SK-N-SH treated with all-trans-retinoic acid at 6 μM for 48 hours (cell line): Measurements from ENCODE around the gene KLF3.

Source experiments
- ATAC-seq: fragments of 200-7000 bp; cut with Tn5 transposase; 3 replicates; pipeline ENCODE4 v1.9.1; 2020; ENCODE audit warnings: mild to moderate bottlenecking, moderate library complexity
- ARNTL ChIP-seq: fragments of 450-650 bp; formaldehyde crosslinking; IDR thresholded peaks from 2 replicates; pipeline ENCODE4 v1.5.0; 2020; ENCODE audit warnings: low read depth, mild to moderate bottlenecking, moderate library complexity, borderline replicate concordance
- BACH2 ChIP-seq: fragments of 250-450 bp; sonication (Bioruptor Pico); IDR thresholded peaks from 2 replicates; pipeline ENCODE4 v1.9.0; 2021; ENCODE audit warnings: mild to moderate bottlenecking, borderline replicate concordance
- CREB5 ChIP-seq: fragments of 250-450 bp; sonication (Bioruptor Pico); IDR thresholded peaks from 2 replicates; pipeline ENCODE4 v1.5.1; 2020; ENCODE audit warnings: low read depth, mild to moderate bottlenecking, moderate library complexity
- CSDC2 ChIP-seq: fragments of 250-450 bp; sonication (Bioruptor Pico); IDR thresholded peaks from 2 replicates; pipeline ENCODE4 v1.5.0; 2020; ENCODE audit warnings: mild to moderate bottlenecking, moderate library complexity
- ESRRG ChIP-seq: fragments of 250-450 bp; sonication (Bioruptor Pico); IDR thresholded peaks from 2 replicates; pipeline ENCODE4 v1.6.1; 2021; ENCODE audit warnings: mild to moderate bottlenecking
- GLIS3 ChIP-seq: fragments of 250-450 bp; sonication (Bioruptor Pico); IDR thresholded peaks from 2 replicates; pipeline ENCODE4 v1.5.0; 2020; ENCODE audit warnings: mild to moderate bottlenecking, moderate library complexity
- ISL1 ChIP-seq: fragments of 250-450 bp; sonication (Bioruptor Pico); IDR thresholded peaks from 2 replicates; pipeline ENCODE4 v2.1.2; 2022; ENCODE audit warnings: mild to moderate bottlenecking, moderate library complexity
- OSR1 ChIP-seq: fragments of 250-450 bp; sonication (Bioruptor Pico); IDR thresholded peaks from 2 replicates; pipeline ENCODE4 v1.8.0; 2022; ENCODE audit warnings: moderate library complexity, mild to moderate bottlenecking, inconsistent platforms
- POU6F1 ChIP-seq: fragments of 250-450 bp; sonication (Bioruptor Pico); IDR thresholded peaks from 2 replicates; pipeline ENCODE4 v1.8.0; 2021; ENCODE audit warnings: low read depth, mild to moderate bottlenecking, moderate library complexity, borderline replicate concordance
- PPARA ChIP-seq: fragments of 250-450 bp; sonication (Bioruptor Pico); IDR thresholded peaks from 2 replicates; pipeline ENCODE4 v1.5.0; 2020; ENCODE audit warnings: mild to moderate bottlenecking, borderline replicate concordance
- RARB ChIP-seq: fragments of 250-450 bp; sonication (Bioruptor Pico); IDR thresholded peaks from 2 replicates; pipeline ENCODE4 v1.8.0; 2021; ENCODE audit warnings: mild to moderate bottlenecking, moderate library complexity
- SNAI2 ChIP-seq: fragments of 250-450 bp; sonication (Bioruptor Pico); IDR thresholded peaks from 2 replicates; pipeline ENCODE4 v1.5.0; 2020; ENCODE audit warnings: mild to moderate bottlenecking, moderate library complexity
- TCF4 ChIP-seq: fragments of 250-450 bp; sonication (Bioruptor Pico); IDR thresholded peaks from 2 replicates; pipeline ENCODE4 v1.8.0; 2021; ENCODE audit warnings: mild to moderate bottlenecking, moderate library complexity, borderline replicate concordance
- TOX ChIP-seq: fragments of 250-450 bp; sonication (Bioruptor Pico); IDR thresholded peaks from 2 replicates; pipeline ENCODE4 v1.8.0; 2021; ENCODE audit warnings: mild to moderate bottlenecking, moderate library complexity, borderline replicate concordance
- TSHZ2 ChIP-seq: fragments of 250-450 bp; sonication (Bioruptor Pico); IDR thresholded peaks from 2 replicates; pipeline ENCODE4 v1.5.0; 2020; ENCODE audit warnings: mild to moderate bottlenecking, moderate library complexity
- ZC3H10 ChIP-seq: fragments of 250-450 bp; sonication (Bioruptor Pico); IDR thresholded peaks from 2 replicates; pipeline ENCODE4 v1.5.1; 2021; ENCODE audit warnings: mild to moderate bottlenecking, moderate library complexity
- ZFP3 ChIP-seq: fragments of 250-450 bp; sonication (Bioruptor Pico); IDR thresholded peaks from 2 replicates; pipeline ENCODE4 v1.5.0; 2020; ENCODE audit warnings: mild to moderate bottlenecking, moderate library complexity
- ZFP30 ChIP-seq: fragments of 450-650 bp; formaldehyde crosslinking; IDR thresholded peaks from 2 replicates; pipeline ENCODE4 v1.5.0; 2022; ENCODE audit warnings: mild to moderate bottlenecking, moderate library complexity
- ZNF565 ChIP-seq: fragments of 450-650 bp; formaldehyde crosslinking; conservative IDR thresholded peaks from 2 replicates; pipeline ENCODE4 v1.5.0; 2020; ENCODE audit warnings: low read depth, mild to moderate bottlenecking, moderate library complexity
- ZNF70 ChIP-seq: fragments of 450-650 bp; formaldehyde crosslinking; IDR thresholded peaks from 2 replicates; pipeline ENCODE4 v1.5.0; 2020; ENCODE audit warnings: mild to moderate bottlenecking, moderate library complexity
- ZNF8 ChIP-seq: fragments of 450-650 bp; formaldehyde crosslinking; IDR thresholded peaks from 2 replicates; pipeline ENCODE4 v1.5.0; 2020; ENCODE audit warnings: mild to moderate bottlenecking, moderate library complexity
- TF ChIP-seq, protein P1 (sequence below): fragments of 250-450 bp; sonication (Bioruptor Pico); IDR thresholded peaks from 2 replicates; pipeline ENCODE4 v1.8.0; 2020; ENCODE audit warnings: mild to moderate bottlenecking, moderate library complexity, borderline replicate concordance
- TF ChIP-seq, protein P2 (sequence below): fragments of 250-450 bp; sonication (Bioruptor Pico); IDR thresholded peaks from 2 replicates; pipeline ENCODE4 v1.5.1; 2021; ENCODE audit warnings: mild to moderate bottlenecking, moderate library complexity

Gene KLF3

DNA sequence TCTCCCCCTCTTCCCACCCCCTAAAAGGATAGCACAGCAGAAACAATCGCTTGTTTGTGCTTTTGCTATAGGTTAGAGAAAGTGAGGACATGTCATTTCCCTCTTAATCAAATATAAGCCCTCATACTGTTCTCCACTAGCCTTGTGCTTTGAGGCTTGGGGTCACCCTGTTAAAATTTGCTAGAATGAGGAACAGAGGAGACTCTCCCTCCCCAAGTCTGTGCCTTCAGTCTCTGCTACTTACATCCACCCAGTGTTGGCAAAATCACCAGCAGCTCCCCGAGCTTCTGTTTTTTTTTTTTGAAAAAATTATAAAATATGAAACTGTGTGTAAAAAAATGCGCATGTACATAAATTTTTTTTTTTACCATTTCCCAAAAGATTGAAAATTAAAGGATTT lies 19.3 kb downstream of the KLF3 start (continued):
- TF ChIP-seq ZFP3 (CRISPR knock-in tag) (no peak), ESRRG (CRISPR knock-in tag) (no peak), ISL1 (CRISPR knock-in tag) (no peak), TOX (CRISPR knock-in tag) (no peak)

- ATAC-seq: no peak
- TF ChIP-seq ZNF70 (CRISPR knock-in tag): no peak
- no peak for TF ChIP-seq ZFP30 (CRISPR knock-in tag)
- TF ChIP-seq ZFP3 (CRISPR knock-in tag): no peak
- TF ChIP-seq, protein P1, sequence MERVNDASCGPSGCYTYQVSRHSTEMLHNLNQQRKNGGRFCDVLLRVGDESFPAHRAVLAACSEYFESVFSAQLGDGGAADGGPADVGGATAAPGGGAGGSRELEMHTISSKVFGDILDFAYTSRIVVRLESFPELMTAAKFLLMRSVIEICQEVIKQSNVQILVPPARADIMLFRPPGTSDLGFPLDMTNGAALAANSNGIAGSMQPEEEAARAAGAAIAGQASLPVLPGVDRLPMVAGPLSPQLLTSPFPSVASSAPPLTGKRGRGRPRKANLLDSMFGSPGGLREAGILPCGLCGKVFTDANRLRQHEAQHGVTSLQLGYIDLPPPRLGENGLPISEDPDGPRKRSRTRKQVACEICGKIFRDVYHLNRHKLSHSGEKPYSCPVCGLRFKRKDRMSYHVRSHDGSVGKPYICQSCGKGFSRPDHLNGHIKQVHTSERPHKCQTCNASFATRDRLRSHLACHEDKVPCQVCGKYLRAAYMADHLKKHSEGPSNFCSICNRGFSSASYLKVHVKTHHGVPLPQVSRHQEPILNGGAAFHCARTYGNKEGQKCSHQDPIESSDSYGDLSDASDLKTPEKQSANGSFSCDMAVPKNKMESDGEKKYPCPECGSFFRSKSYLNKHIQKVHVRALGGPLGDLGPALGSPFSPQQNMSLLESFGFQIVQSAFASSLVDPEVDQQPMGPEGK: no peak
- TF ChIP-seq ZNF565 (CRISPR knock-in tag): no peak
- TF ChIP-seq ARNTL (CRISPR knock-in tag): no peak
- no peak for TF ChIP-seq OSR1 (CRISPR knock-in tag)
- no peak for TF ChIP-seq ESRRG (CRISPR knock-in tag)
- TF ChIP-seq TCF4 (CRISPR knock-in tag): no peak
- no peak for TF ChIP-seq GLIS3 (CRISPR knock-in tag)
- TF ChIP-seq RARB (CRISPR knock-in tag): no peak
Observed at GRCh38 chr4:38684271-38684670, 20.3 kb downstream of the KLF3 start.

DNA sequence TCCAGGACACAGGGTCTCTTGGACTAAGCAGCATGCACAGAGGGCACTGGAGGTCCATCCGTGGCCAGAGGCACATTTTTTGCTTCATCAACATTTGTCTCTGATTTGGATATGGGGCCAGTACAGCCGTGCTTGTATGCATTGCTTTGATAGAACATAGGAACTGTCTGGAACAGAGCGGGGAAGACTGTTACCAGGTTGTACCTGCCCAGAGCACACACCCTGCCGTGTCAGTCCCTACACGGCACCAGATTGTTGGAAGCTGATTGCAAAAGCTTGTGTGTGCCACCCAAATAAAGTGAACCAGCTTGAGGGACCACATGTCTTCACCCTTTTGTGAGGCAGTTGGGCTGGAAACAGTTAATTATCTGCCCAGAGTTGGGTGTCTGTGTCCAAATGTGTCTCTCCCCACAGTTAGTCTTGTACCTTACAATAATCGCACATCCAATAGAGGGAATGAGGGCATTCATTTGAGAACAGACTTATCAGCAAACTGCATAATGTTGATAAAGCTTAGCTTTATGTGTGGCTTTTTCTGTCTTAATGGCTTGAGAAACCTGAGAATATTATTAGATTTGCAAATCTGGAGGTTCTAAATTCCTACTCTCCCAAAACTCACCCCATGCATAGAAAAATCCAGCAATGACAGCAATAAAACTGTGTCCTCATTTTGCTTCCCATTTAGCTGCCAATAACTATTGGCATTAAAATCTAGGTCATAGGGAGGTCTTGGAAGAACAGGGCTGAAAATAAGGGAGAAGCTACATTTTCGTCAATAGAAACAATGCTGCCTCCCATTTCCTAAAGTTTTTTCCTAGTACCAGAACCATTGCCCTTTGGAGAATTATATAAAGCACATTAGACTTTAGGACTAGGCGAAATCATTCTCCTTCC lies 21.2 kb downstream of the KLF3 start:
- ATAC-seq: no peak
- no peak for TF ChIP-seq ZFP3 (CRISPR knock-in tag)
- TF ChIP-seq BACH2 (CRISPR knock-in tag): no peak
- no peak for TF ChIP-seq ESRRG (CRISPR knock-in tag)
- TF ChIP-seq RARB (CRISPR knock-in tag): no peak
- no peak for TF ChIP-seq PPARA (CRISPR knock-in tag)
- TF ChIP-seq ARNTL (CRISPR knock-in tag): no peak
- TF ChIP-seq, protein P2, sequence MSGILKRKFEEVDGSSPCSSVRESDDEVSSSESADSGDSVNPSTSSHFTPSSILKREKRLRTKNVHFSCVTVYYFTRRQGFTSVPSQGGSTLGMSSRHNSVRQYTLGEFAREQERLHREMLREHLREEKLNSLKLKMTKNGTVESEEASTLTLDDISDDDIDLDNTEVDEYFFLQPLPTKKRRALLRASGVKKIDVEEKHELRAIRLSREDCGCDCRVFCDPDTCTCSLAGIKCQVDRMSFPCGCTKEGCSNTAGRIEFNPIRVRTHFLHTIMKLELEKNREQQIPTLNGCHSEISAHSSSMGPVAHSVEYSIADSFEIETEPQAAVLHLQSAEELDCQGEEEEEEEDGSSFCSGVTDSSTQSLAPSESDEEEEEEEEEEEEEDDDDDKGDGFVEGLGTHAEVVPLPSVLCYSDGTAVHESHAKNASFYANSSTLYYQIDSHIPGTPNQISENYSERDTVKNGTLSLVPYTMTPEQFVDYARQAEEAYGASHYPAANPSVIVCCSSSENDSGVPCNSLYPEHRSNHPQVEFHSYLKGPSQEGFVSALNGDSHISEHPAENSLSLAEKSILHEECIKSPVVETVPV (CRISPR knock-in tag): no peak
- TF ChIP-seq POU6F1 (CRISPR knock-in tag): no peak
- no peak for TF ChIP-seq CSDC2 (CRISPR knock-in tag)
- TF ChIP-seq, protein P1: no peak
- no peak for TF ChIP-seq ISL1 (CRISPR knock-in tag)
- TF ChIP-seq SNAI2: no peak
- TF ChIP-seq ZC3H10: no peak
- no peak for TF ChIP-seq CREB5 (CRISPR knock-in tag)
- TF ChIP-seq TSHZ2 (CRISPR knock-in tag): no peak
- TF ChIP-seq GLIS3 (CRISPR knock-in tag): no peak
- no peak for TF ChIP-seq ZNF8 (CRISPR knock-in tag)
- TF ChIP-seq TCF4 (CRISPR knock-in tag): no peak
- TF ChIP-seq TOX (CRISPR knock-in tag): no peak
- TF ChIP-seq OSR1 (CRISPR knock-in tag): no peak
